C4-2B (cell line): ENCODE data around the gene CTIF.

Source experiments
- CTCF ChIP-seq: fragments of 450-650 bp; conservative IDR thresholded peaks from 2 replicates; pipeline ENCODE4 v1.5.1; 2017; ENCODE audit warnings: mild to moderate bottlenecking
- ZFX ChIP-seq: fragments of 450-650 bp; IDR thresholded peaks from 2 replicates; pipeline ENCODE4 v1.6.1; 2017

GRCh38 chr18:48572402-48573126, 33.7 kb downstream of the CTIF start:
- no peak for TF ChIP-seq CTCF
- no peak for TF ChIP-seq ZFX
